IMR-90 (cell line): ENCODE results near the gene PTPN13. TPM values are rescaled to one million over a fixed set of nuclear protein-coding genes. Genes with fewer than 3 reads are reported as not detected.

Experiments
- ATAC-seq: fragments of 200-7000 bp; cut with Tn5 transposase; 2 replicates; pipeline ENCODE4 v1.9.1; 2020; ENCODE audit warnings: low read depth, mild to moderate bottlenecking, moderate library complexity
- BruUV-seq: library from RNA; stranded (reverse); fragments of 400-500 nt; replicated peaks from 2 replicates; lab custom pipeline; 2021; lab: Mats Ljungman, UMichigan
- CTCF ChIA-PET: fragments of 300-600 bp; formaldehyde crosslinking; extraction: SDS; loops from one replicate; lab custom pipeline; 2021; ENCODE audit warnings: antibody characterized with exemption; lab: Yijun Ruan, JAX
- POLR2A ChIA-PET: fragments of 300-600 bp; sonication (Branson Sonifier 250); formaldehyde crosslinking; loops from one replicate; lab custom pipeline; 2022; ENCODE audit warnings: antibody characterized with exemption; ENCODE audit not compliant: unreplicated experiment; lab: Charles Lee
- DNase-seq: peaks from one replicate; pipeline ENCODE4 v3.0.0; 2013
- H2AFZ ChIP-seq: replicated peaks from 2 replicates; pipeline ENCODE3; 2013; ENCODE audit warnings: low read length, mild to moderate bottlenecking; ENCODE audit not compliant: poor library complexity
- H2AK5ac ChIP-seq: 2 replicates; pipeline ENCODE4 v1.6.1; 2013; ENCODE audit warnings: low read depth, low read length, inconsistent platforms
- H2AK9ac ChIP-seq: replicated peaks from 2 replicates; pipeline ENCODE3; 2013; ENCODE audit warnings: mild to moderate bottlenecking, low read depth, low read length, moderate library complexity; ENCODE audit not compliant: poor library complexity
- H2BK120ac ChIP-seq: 2 replicates; pipeline ENCODE4 v1.6.1; 2013; ENCODE audit warnings: low read depth, low read length, inconsistent platforms
- H2BK15ac ChIP-seq: 3 replicates; pipeline ENCODE4 v1.6.1; 2013; ENCODE audit warnings: low read depth, low read length, inconsistent platforms
- H2BK20ac ChIP-seq: 2 replicates; pipeline ENCODE4 v1.6.1; 2013; ENCODE audit warnings: low read depth, mild to moderate bottlenecking, inconsistent platforms, low read length, moderate library complexity
- H2BK5ac ChIP-seq: 2 replicates; pipeline ENCODE4 v1.6.1; 2013; ENCODE audit warnings: mild to moderate bottlenecking, low read depth, low read length, inconsistent platforms; ENCODE audit not compliant: poor library complexity, severe bottlenecking
- H3K14ac ChIP-seq: replicated peaks from 2 replicates; pipeline ENCODE4 v1.6.1; 2013; ENCODE audit warnings: low read depth, low read length, inconsistent platforms
- H3K18ac ChIP-seq: 2 replicates; pipeline ENCODE4 v1.6.1; 2013; ENCODE audit warnings: low read depth, low read length, control low read depth
- H3K23ac ChIP-seq: 2 replicates; pipeline ENCODE4 v1.6.1; 2013; ENCODE audit warnings: low read depth, low read length, inconsistent platforms
- H3K27ac ChIP-seq: 2 replicates; pipeline ENCODE4 v1.5.1; 2013; ENCODE audit warnings: mild to moderate bottlenecking, control low read depth, low read length; ENCODE audit not compliant: insufficient read depth
- H3K27me3 ChIP-seq: 2 replicates; pipeline ENCODE4 v1.6.1; 2013; ENCODE audit warnings: low read length; ENCODE audit not compliant: control insufficient read depth, insufficient read depth
- H3K36me3 ChIP-seq: 2 replicates; pipeline ENCODE4 v1.6.1; 2013; ENCODE audit warnings: low read length, mixed read lengths; ENCODE audit not compliant: control insufficient read depth, insufficient read depth
- H3K4ac ChIP-seq: 2 replicates; pipeline ENCODE4 v1.6.1; 2013; ENCODE audit warnings: low read depth, low read length, inconsistent platforms
- H3K4me1 ChIP-seq: 2 replicates; pipeline ENCODE4 v1.6.1; 2013; ENCODE audit warnings: low read length, mixed read lengths; ENCODE audit not compliant: control insufficient read depth, insufficient read depth
- H3K4me2 ChIP-seq: 2 replicates; pipeline ENCODE4 v1.6.1; 2013; ENCODE audit warnings: low read depth, mild to moderate bottlenecking, control low read depth, low read length, moderate library complexity
- H3K4me3 ChIP-seq: 2 replicates; pipeline ENCODE4 v1.5.1; 2013; ENCODE audit warnings: low read depth, mild to moderate bottlenecking, control low read depth, low read length, moderate library complexity; ENCODE audit not compliant: insufficient read depth
- H3K56ac ChIP-seq: 2 replicates; pipeline ENCODE4 v1.6.1; 2013; ENCODE audit warnings: low read length, inconsistent platforms; ENCODE audit not compliant: insufficient read depth; ENCODE audit errors: extremely low read depth
- H3K79me1 ChIP-seq, 2 experiments: 2 replicates each; pipeline ENCODE4 v1.6.1; 2013; ENCODE audit warnings: low read length in 2 of 2, inconsistent platforms in 1 of 2, low read depth in 1 of 2
- H3K9ac ChIP-seq: 2 replicates; pipeline ENCODE4 v1.6.1; 2013; ENCODE audit warnings: low read depth, low read length, control low read depth
- H3K9me1 ChIP-seq: 2 replicates; pipeline ENCODE4 v1.6.1; 2013; ENCODE audit warnings: low read length, inconsistent platforms; ENCODE audit not compliant: insufficient read depth
- H3K9me3 ChIP-seq: 2 replicates; pipeline ENCODE4 v1.6.1; 2013; ENCODE audit warnings: low read length; ENCODE audit not compliant: control insufficient read depth, insufficient read depth
- H4K20me1 ChIP-seq: 2 replicates; pipeline ENCODE4 v1.6.1; 2013; ENCODE audit warnings: low read length, inconsistent platforms; ENCODE audit not compliant: insufficient read depth
- H4K5ac ChIP-seq: 2 replicates; pipeline ENCODE4 v1.6.1; 2013; ENCODE audit warnings: mild to moderate bottlenecking, low read depth, low read length, control low read depth
- H4K8ac ChIP-seq, 2 experiments: 2 replicates each; pipeline ENCODE4 v1.6.1; 2013; ENCODE audit warnings: low read depth in 2 of 2, low read length in 2 of 2, control low read depth in 1 of 2, inconsistent platforms in 1 of 2
- H4K91ac ChIP-seq: 2 replicates; pipeline ENCODE4 v1.6.1; 2013; ENCODE audit warnings: low read depth, low read length, inconsistent platforms; ENCODE audit not compliant: insufficient read depth
- CEBPB ChIP-seq: IDR thresholded peaks from 2 replicates; pipeline ENCODE4 v1.6.1; 2012; ENCODE audit warnings: low read depth, low read length, improper control_type of control experiment
- WGBS, 2 experiments: methylation state at CpG; one replicate each; pipeline versions ENCODE4 v1.1.5 to v1.1.7; 2013; ENCODE audit warnings: missing lambda C conversion rate in 2 of 2; ENCODE audit not compliant: insufficient read length in 1 of 2; ENCODE audit errors: extremely low coverage in 2 of 2; 5-methylcytosine and 5-hydroxymethylcytosine counted together
- dilution Hi-C: fragments of 300-500 bp; cut with HindIII; formaldehyde crosslinking; loops from one replicate; pipeline ENCODE4 v1.14.3; 2018; ENCODE audit warnings: low sequenced_read_pairs; ENCODE audit not compliant: unreplicated experiment
- in situ Hi-C: fragments of 300-500 bp; cut with MboI; formaldehyde crosslinking; loops from 3 replicates; pipeline ENCODE4 v1.14.3; 2019; ENCODE audit warnings: low sequenced_read_pairs, inconsistent platforms, mixed read lengths
- intact Hi-C: fragments of 100-400 bp; cut with micrococcal nuclease; formaldehyde crosslinking; loops from 2 replicates; pipeline ENCODE4 v1.10.0; 2022
- polyA plus RNA-seq, 3 experiments: library from polyadenylated mRNA; depleted of rRNA; stranded (reverse); fragments of >200 nt; gene quantifications; 2 replicates each; pipeline ENCODE4 v1.2.3, GENCODE V29; 2012; ENCODE audit warnings: low replicate concordance in 1 of 3
- total RNA-seq: library from RNA; depleted of rRNA; stranded (reverse); fragments of >200 nt; gene quantifications from 2 replicates; pipeline ENCODE4 v1.2.3, GENCODE V29; 2012
- TF ChIP-seq, protein P1 (sequence below): fragments of 150-350 bp; IDR thresholded peaks from 2 replicates; pipeline ENCODE4 v1.6.1; 2016; ENCODE audit warnings: low read depth, mild to moderate bottlenecking, low read length, moderate library complexity, borderline replicate concordance

The PTPN13 gene
- total and polyA plus RNA-seq, 2 of the 4 experiments (the other 2 are of a cell fraction), result 7.7 to 29.0 TPM

- Histone ChIP-seq H3K36me3 (0 out of 2 replicates have a peak, but pooled peaks cover 1% of the 10 kb centered on the region), H3K27ac (no peak overlapping the region), H3K9me3 (no peaks in the 10 kb centered on the region), H2AFZ (no peak overlapping the region), H3K9ac (no peak overlapping the region), H3K4me3 (no peak overlapping the region), H3K4me1 (no peaks in the 10 kb centered on the region), H3K4me2 (no peak overlapping the region), H3K79me1 (no peaks in the 10 kb centered on the region; a peak in 2 of 4 replicates), H3K18ac (no peak overlapping the region), H2BK5ac (peak overlapping the region; percentile 33), H2AK5ac (no peak overlapping the region), H4K8ac (no peak overlapping the region), H3K23ac (no peak overlapping the region), H2BK15ac (no peak overlapping the region), H3K56ac (no peak overlapping the region), H3K14ac (no peak overlapping the region), H2BK120ac (no peak overlapping the region), H2BK20ac (no peak overlapping the region), H4K91ac (no peak overlapping the region), H2AK9ac (no peak overlapping the region), H3K9me1 (no peaks in the 10 kb centered on the region), H4K5ac (no peak overlapping the region), H3K27me3 (no peaks in the 10 kb centered on the region), H3K4ac (no peak overlapping the region), H4K20me1 (no peaks in the 10 kb centered on the region; the same call in 1 of the 2 replicates)
- POLR2A ChIA-PET, result no interaction called here
- ATAC-seq (peak; percentile 51; the same call in 1 of the 2 replicates), DNase-seq (peak; percentile 61)
- TF ChIP-seq, protein P1, sequence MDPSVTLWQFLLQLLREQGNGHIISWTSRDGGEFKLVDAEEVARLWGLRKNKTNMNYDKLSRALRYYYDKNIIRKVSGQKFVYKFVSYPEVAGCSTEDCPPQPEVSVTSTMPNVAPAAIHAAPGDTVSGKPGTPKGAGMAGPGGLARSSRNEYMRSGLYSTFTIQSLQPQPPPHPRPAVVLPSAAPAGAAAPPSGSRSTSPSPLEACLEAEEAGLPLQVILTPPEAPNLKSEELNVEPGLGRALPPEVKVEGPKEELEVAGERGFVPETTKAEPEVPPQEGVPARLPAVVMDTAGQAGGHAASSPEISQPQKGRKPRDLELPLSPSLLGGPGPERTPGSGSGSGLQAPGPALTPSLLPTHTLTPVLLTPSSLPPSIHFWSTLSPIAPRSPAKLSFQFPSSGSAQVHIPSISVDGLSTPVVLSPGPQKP, result no peak
- TF ChIP-seq CEBPB, result 0 out of 2 replicates have a peak, but pooled peaks have one; percentile 18
- in situ Hi-C loops, result no loop called here
- dilution Hi-C loops, result no loop called here
- no TSS peak for BruUV-seq
- intact Hi-C loops, result no loop called here
- CTCF ChIA-PET, result no interaction called here
- WGBS, 2 experiments, result no CpG with 5 or more reads among the region's 1 CpG
Measured at GRCh38 chr4:86640469-86640868, 46.4 kb downstream of the PTPN13 start.
